Ascending aorta (tissue), 2 donors: ENCODE data around the gene POGZ. TPM values are rescaled to one million over a fixed set of nuclear protein-coding genes. Genes with fewer than 3 reads are reported as not detected.
"Not testable (repeated sequence)": the region's sequence is repeated elsewhere in the genome, so short reads cannot be mapped to it uniquely, and the experiment has no call there.

Experiments
- DNase-seq, 2 donors: peaks; one replicate each; pipeline ENCODE4 v3.0.0-alpha.2; 2019; ENCODE audit warnings: low spot score in 2 of 2
- H3K27ac ChIP-seq, 2 donors: fragments of 200-600 bp; sonication (generic); one replicate each; pipeline ENCODE4 v1.5.1; 2016 to 2017; ENCODE audit warnings: mild to moderate bottlenecking in 1 of 2
- H3K27me3 ChIP-seq: fragments of 200-600 bp; sonication (generic); one replicate; pipeline ENCODE4 v1.5.1; 2017
- H3K36me3 ChIP-seq, 2 donors: fragments of 200-600 bp; sonication (generic); one replicate each; pipeline ENCODE4 v1.5.1; 2016
- H3K4me1 ChIP-seq, 2 donors: fragments of 200-600 bp; sonication (generic); one replicate each; pipeline ENCODE4 v1.5.1; 2016 to 2017; ENCODE audit warnings: mild to moderate bottlenecking in 1 of 2
- H3K4me3 ChIP-seq, 2 donors: fragments of 200-600 bp; sonication (generic); one replicate each; pipeline ENCODE4 v1.5.1; 2016 to 2017; ENCODE audit warnings: mild to moderate bottlenecking in 1 of 2
- H3K9me3 ChIP-seq, 2 donors: fragments of 200-600 bp; sonication (generic); one replicate each; pipeline ENCODE4 v1.5.1; 2016
- intact Hi-C: fragments of 100-400 bp; cut with DNase I; formaldehyde crosslinking; loops from one replicate; pipeline ENCODE4 v1.15.1; 2023
- total RNA-seq: library from RNA; depleted of rRNA; stranded (reverse); fragments of >200 nt; gene quantifications from one replicate; pipeline ENCODE4 v1.1.0, GENCODE V29; 2016
- TF ChIP-seq, protein P1 (sequence below), 3 experiments: fragments of 200-600 bp in 2 of 3; fragments of 450-650 bp in 1 of 3; sonication (generic) in 2 of 3; IDR thresholded peaks; one replicate each; pipeline ENCODE4 v1.5.1; 2016 to 2019; ENCODE audit warnings: antibody characterized with exemption in 3 of 3, mild to moderate bottlenecking in 1 of 3, moderate library complexity in 1 of 3

The POGZ gene
- total RNA-seq, 1 donor from 2014 or later: 18.1 TPM

DNA sequence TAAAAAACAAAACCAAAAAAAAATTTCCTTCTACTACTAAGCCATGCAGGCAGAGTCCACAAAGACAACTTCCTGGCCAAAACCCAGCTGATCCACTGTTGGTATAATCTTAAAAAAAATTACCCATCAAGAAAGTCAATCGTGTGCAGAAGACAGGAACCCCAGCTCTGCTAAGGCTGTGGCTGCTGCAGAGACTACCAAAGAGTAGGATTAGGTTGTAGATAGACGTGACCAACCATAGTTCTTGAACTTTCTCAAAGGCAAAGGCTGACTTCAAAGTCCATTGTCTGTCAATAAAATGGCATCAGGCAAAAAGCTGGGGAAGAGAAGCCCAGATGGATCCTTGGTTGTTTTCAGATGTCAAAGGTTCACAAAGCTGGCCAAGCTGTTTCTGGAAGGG is 56.5 kb downstream of the POGZ start:
- intact Hi-C loops: no loop called here
- TF ChIP-seq, protein P1, sequence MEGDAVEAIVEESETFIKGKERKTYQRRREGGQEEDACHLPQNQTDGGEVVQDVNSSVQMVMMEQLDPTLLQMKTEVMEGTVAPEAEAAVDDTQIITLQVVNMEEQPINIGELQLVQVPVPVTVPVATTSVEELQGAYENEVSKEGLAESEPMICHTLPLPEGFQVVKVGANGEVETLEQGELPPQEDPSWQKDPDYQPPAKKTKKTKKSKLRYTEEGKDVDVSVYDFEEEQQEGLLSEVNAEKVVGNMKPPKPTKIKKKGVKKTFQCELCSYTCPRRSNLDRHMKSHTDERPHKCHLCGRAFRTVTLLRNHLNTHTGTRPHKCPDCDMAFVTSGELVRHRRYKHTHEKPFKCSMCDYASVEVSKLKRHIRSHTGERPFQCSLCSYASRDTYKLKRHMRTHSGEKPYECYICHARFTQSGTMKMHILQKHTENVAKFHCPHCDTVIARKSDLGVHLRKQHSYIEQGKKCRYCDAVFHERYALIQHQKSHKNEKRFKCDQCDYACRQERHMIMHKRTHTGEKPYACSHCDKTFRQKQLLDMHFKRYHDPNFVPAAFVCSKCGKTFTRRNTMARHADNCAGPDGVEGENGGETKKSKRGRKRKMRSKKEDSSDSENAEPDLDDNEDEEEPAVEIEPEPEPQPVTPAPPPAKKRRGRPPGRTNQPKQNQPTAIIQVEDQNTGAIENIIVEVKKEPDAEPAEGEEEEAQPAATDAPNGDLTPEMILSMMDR (IDR thresholded peaks at IDR 0.05): no peak

DNA sequence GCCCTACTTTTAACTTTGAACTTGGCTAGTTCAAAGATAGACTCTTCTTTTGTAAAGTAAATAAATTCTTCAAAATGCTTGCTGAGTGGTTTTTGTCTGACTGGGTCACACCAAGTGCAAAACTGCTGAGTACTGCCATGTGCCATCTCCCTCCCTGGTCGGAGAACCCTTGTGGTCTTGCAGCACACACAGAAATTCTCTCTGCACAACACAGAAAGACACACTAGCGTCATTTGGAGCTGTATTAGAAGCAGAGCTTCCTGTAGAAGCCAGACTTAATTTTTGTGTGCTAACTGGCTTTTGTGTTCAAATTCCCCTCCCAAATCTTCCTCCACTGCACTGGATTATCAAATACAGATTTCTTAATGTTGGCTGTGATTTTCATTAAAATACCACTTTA is 57.4 kb downstream of the POGZ start:
- no peaks in the 10 kb centered on the region for H3K27me3 ChIP-seq
- TF ChIP-seq, protein P1 (IDR thresholded peaks at IDR 0.05): no peak
- intact Hi-C loops: no loop called here
- H3K9me3 ChIP-seq: no peaks in the 10 kb centered on the region
- peaks cover 53 to 54% of the 10 kb centered on the region in 2 donors for H3K36me3 ChIP-seq
- H3K27ac ChIP-seq: no peak overlapping the region
- peaks cover 6 to 12% of the 10 kb centered on the region in 2 donors for H3K4me1 ChIP-seq
- no peak for DNase-seq
- no peak overlapping the region for H3K4me3 ChIP-seq

More for the DNA sequence above, 56.5 kb downstream of the POGZ start:
- no peak for DNase-seq
- peaks cover 6 to 12% of the 10 kb centered on the region in 2 donors for H3K4me1 ChIP-seq
- H3K4me3 ChIP-seq: no peak overlapping the region
- H3K36me3 ChIP-seq: peaks cover 62 to 63% of the 10 kb centered on the region in 2 donors
- H3K9me3 ChIP-seq: no peaks in the 10 kb centered on the region
- no peaks in the 10 kb centered on the region for H3K27me3 ChIP-seq
- no peak overlapping the region for H3K27ac ChIP-seq

DNA sequence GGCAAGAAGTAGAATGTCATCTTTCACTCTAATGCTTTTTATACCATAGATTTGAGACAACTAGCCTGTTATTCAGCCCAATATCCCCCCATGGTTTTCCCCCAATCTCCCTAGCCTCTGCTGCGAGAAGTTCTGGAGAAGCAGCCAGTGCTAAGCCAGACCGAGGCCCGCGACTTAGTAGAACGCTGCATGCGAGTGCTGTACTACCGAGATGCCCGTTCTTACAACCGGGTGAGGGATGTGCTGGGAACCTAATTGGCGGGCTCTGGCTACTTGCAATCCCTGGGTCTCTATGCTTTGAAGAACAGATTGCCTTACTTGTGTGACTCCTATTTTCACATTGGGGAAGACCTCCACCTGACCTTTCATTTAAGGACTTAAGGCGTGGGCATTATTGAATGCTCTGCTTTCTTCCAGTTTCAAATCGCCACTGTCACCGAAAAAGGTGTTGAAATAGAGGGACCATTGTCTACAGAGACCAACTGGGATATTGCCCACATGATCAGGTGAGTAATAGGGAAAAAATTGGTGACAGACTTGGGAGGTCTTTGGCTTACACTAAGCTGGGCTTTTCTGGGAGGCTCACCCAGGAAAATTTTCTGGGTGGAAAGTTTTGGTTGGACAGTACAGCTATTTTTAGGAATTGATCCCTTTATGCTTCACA is 58.0 kb downstream of the POGZ start:
- Histone ChIP-seq H3K27me3 (no peaks in the 10 kb centered on the region), H3K36me3 (peaks cover 47 to 48% of the 10 kb centered on the region in 2 donors), H3K27ac (peak overlapping the region; percentile 95), H3K4me3 (peak overlapping the region in 1 of 2 donors; percentile 98), H3K9me3 (no peaks in the 10 kb centered on the region), H3K4me1 (peaks cover 6 to 12% of the 10 kb centered on the region in 2 donors)
- TF ChIP-seq, protein P1 (IDR thresholded peaks at IDR 0.05): no peak
- no peak for DNase-seq
- intact Hi-C loops: no loop called here

DNA sequence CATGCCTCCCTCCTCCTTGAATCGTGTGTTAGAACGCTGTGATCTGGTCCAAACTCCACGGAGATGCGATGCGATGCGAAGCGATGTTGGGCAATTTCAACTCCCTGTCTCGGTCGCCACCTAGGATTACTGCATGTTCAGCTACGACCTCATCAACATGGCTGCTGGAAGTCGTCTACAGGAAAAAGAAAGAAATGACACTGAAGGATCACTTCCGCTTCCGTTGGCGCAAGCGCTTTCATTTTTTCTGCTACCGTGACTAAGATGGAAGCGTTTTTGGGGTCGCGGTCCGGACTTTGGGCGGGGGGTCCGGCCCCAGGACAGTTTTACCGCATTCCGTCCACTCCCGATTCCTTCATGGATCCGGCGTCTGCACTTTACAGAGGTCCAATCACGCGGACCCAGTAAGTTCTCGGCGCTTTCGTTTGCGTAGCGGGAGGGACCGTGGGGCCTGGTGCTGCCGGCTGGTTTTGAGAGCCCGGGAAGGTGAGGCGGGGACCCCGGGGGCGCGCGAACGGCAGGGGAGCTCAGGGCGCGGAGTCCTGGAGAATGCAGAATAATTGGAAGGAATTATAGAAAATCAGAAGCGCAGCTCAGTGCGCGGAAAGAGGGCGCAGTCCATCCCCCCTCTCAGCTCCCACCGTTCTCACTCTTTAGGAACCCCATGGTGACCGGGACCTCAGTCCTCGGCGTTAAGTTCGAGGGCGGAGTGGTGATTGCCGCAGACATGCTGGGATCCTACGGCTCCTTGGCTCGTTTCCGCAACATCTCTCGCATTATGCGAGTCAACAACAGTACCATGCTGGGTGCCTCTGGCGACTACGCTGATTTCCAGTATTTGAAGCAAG is 59.7 kb downstream of the POGZ start, which contains the start of gene PSMB4:
PSMB4 (plus strand) TSS at position 250 of the 848 bp plus-strand sequence; CDS start at position 265, 15 bp downstream.
- Histone ChIP-seq H3K4me3 (peak within 1 kb of the TSS; percentile 95 to 98), H3K27me3 (no peaks in the 10 kb centered on the region), H3K4me1 (peaks cover 6 to 12% of the 10 kb centered on the region in 2 donors), H3K9me3 (no peaks in the 10 kb centered on the region), H3K27ac (peak within 1 kb of the TSS; percentile 95), H3K36me3 (peaks cover 30 to 32% of the 10 kb centered on the region in 2 donors)
- TF ChIP-seq, protein P1 (IDR thresholded peaks at IDR 0.05): peak in 2 of 3 experiments; percentile 23 to 29
- peak; percentile 52 to 93 for DNase-seq
- intact Hi-C loops: loop anchor here (1.0 to 5.0 kb wide), 5 partner anchors 27 to 117 kb away; partner anchors contain the start of genes PI4KB, RFX5, SELENBP1 and ZNF687

DNA sequence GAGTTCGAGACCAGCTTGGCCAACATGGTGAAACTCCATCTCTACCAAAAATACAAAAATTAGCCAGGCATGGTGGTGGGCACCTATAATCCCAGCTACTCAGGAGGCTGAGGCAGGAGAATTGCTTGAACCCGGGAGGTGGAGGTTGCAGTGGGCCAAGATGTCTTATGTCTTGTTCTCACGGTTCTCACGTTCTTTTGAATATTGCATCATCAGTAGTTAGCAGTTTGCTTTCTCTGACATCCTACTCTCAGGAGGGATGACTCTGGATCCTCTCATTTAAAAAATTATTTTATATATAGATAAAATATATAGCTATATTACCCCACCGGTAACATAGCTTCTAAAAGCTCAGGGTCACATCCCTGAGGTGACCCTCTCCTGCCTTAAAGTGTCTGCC is 63.0 kb downstream of the POGZ start:
- not testable (repeated sequence) for H3K4me3 ChIP-seq, H3K9me3 ChIP-seq, DNase-seq, H3K36me3 ChIP-seq, H3K27ac ChIP-seq, H3K27me3 ChIP-seq
- intact Hi-C loops: loop anchor here (5.0 kb wide), 3 partner anchors 69 to 114 kb away; partner anchors contain the start of genes PI4KB and ZNF687
- peaks cover 6 to 12% of the 10 kb centered on the region in 2 donors for H3K4me1 ChIP-seq
